ENCODE results near the gene DCUN1D1. TPM values are rescaled to one million over a fixed set of nuclear protein-coding genes. Genes with fewer than 3 reads are reported as not detected.
A peak's percentile ranks its signal among the peaks of the same experiment; 100 is the strongest.
"Not testable (repeated sequence)": the region's sequence is repeated elsewhere in the genome, so short reads cannot be mapped to it uniquely, and the experiment has no call there.

The DCUN1D1 gene
- 39.6 TPM for total RNA-seq

DNA sequence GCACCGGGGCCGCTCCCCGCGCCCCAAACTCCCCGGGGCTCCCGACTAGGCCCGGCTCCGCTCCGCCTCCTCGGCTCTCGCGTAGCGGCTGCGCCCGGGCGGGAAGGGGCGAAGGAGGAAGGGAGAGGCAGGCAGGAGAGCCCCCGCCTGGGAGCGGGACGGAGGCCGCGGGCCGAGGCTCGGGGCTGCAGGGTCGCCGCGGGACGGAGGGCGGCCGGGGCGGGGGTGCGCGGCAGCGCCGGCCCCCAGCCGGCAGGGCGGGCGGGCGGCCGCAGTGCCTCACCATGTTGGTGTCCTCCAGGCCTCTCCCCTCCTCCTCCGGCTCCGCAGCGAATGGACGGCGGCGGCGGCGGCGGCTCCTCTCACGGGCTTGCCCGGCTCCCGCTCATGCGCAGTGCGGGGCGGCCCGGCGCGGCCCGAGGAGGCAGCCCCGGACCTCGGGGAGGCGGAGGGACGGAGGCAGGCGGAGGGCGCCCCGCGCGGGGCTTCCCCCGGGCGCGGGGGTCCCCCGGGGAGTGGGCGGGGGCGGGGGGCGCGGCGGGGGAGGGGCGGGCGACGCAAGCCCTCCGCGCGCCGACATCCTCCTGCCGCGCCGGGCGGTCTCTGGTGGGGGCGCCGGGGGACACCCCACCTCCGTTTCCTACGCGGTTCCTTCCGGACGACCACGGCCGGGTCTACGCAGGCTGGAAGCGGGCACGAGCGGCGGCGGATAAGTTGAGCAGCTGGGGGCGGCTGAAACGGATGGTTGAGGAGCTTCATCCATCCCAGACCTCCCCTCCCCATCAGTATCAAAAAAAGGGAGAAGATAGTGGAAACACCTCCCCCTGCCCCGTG lies at the start of gene DCUN1D1:
DCUN1D1 (minus strand) TSS at position 335 of the 834 bp plus-strand sequence; CDS start at position 286, 49 bp downstream.
- H3K27me3 ChIP-seq (ENCODE audit: insufficient read depth, low read length), result no peaks in the 10 kb centered on the region
- H3K9me3 ChIP-seq (ENCODE audit: low read depth, low read length), result no peaks in the 10 kb centered on the region
- H3K4me1 ChIP-seq (ENCODE audit: insufficient read depth, low read length), result peaks cover 23% of the 10 kb centered on the region
- peak within 1 kb of the TSS; percentile 80 for H3K4me3 ChIP-seq (ENCODE audit: low read length)

DNA sequence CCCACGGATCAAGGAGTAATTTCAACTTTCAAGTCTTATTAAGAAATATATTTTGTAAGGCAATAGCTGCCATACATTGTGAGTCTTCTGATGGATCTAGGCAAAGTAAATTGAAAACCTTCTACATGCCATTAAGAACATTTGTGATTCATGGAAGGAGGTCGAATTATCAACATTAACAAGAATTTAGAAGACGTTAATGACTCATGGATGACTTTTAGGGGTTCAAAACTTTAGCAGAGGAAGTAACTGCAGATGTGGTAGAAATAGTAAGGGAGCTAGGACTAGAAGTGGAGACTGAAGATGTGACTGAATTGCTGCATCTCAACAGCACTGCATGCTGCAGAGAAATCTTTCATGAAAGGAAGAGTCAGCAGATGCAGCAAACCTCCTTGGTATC lies 48.1 kb upstream of the DCUN1D1 start:
- no peak overlapping the region for H3K4me3 ChIP-seq (ENCODE audit: low read length)
- H3K4me1 ChIP-seq (ENCODE audit: insufficient read depth, low read length), result no peaks in the 10 kb centered on the region
- no peaks in the 10 kb centered on the region for H3K9me3 ChIP-seq (ENCODE audit: low read depth, low read length)
- H3K27me3 ChIP-seq (ENCODE audit: insufficient read depth, low read length), result no peaks in the 10 kb centered on the region

DNA sequence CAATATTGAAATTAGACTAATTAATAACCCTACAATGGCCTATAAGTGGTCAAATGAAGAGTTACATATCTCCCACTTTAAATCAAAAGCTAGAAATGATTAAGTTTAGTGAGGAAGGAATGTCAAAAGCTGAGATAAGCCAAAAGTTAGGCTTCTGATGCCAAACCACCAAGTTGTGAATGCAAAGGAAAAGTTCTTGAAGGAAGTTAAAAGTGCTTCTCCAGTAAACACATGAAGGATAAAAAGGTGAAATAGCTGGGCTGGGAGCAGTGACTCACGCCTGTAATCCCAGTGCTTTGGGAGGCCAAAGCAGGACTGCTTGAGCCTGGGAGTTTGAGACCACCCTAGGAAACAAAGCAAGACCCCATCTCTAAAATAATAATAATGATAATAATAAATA lies 46.9 kb upstream of the DCUN1D1 start:
- no peaks in the 10 kb centered on the region for H3K4me1 ChIP-seq (ENCODE audit: insufficient read depth, low read length)
- no peaks in the 10 kb centered on the region for H3K27me3 ChIP-seq (ENCODE audit: insufficient read depth, low read length)
- H3K4me3 ChIP-seq (ENCODE audit: low read length), result no peak overlapping the region
- no peaks in the 10 kb centered on the region for H3K9me3 ChIP-seq (ENCODE audit: low read depth, low read length)

- H3K4me3 ChIP-seq (ENCODE audit: low read length), result no peak overlapping the region
- no peaks in the 10 kb centered on the region for H3K9me3 ChIP-seq (ENCODE audit: low read depth, low read length)
- H3K4me1 ChIP-seq (ENCODE audit: insufficient read depth, low read length), result no peaks in the 10 kb centered on the region
- H3K27me3 ChIP-seq (ENCODE audit: insufficient read depth, low read length), result no peaks in the 10 kb centered on the region
Measured at GRCh38 chr3:183022936-183023516, 42.7 kb upstream of the DCUN1D1 start.

- Histone ChIP-seq H3K4me1 (ENCODE audit: insufficient read depth, low read length) (no peaks in the 10 kb centered on the region), H3K4me3 (ENCODE audit: low read length) (no peak overlapping the region), H3K27me3 (ENCODE audit: insufficient read depth, low read length) (no peaks in the 10 kb centered on the region), H3K9me3 (ENCODE audit: low read depth, low read length) (no peaks in the 10 kb centered on the region)
Measured at GRCh38 chr3:183018421-183019192, 38.3 kb upstream of the DCUN1D1 start.

GRCh38 chr3:183015185-183015584 lies 34.8 kb upstream of the DCUN1D1 start:
- H3K27me3 ChIP-seq (ENCODE audit: insufficient read depth, low read length), result no peaks in the 10 kb centered on the region
- no peaks in the 10 kb centered on the region for H3K4me1 ChIP-seq (ENCODE audit: insufficient read depth, low read length)
- H3K4me3 ChIP-seq (ENCODE audit: low read length), result no peak overlapping the region
- no peaks in the 10 kb centered on the region for H3K9me3 ChIP-seq (ENCODE audit: low read depth, low read length)

DNA sequence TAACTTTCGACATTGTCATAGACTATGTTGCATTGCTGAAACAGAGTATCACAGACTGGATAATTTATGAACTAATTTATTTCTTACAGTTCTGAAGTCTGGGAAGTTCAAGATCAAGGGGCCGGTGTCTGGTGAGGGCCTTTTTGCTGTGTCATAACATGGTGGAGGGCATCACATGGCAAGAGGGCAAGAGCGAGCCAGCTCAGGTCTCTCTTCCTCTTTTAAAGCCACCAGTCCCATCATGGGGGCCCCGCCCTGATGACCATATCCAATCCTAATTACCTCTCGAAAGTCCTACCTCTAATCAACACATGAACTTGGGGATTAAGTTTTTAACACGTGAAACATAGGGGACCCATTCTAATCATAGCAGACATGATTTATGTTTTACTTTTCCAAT lies 33.5 kb upstream of the DCUN1D1 start:
- no peak overlapping the region for H3K4me3 ChIP-seq (ENCODE audit: low read length)
- no peaks in the 10 kb centered on the region for H3K9me3 ChIP-seq (ENCODE audit: low read depth, low read length)
- no peaks in the 10 kb centered on the region for H3K4me1 ChIP-seq (ENCODE audit: insufficient read depth, low read length)
- no peaks in the 10 kb centered on the region for H3K27me3 ChIP-seq (ENCODE audit: insufficient read depth, low read length)

DNA sequence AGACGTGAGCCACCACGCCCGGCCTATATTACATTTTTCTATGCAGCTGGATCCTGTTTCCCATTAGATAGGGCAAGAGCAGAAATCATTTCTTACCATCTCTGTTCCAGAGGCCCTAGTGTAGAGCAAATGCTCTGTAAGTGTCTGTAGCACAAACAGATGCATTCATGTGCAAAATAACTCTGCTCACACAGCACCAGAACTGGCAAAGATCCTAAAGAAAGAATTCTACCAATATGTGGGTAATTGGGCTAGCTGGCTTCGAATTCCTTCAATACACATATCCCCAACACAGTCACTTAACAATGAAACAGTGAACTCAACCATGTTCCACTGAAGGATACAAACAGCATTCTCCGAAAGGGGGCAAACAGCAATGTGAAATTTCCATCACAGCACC lies 32.7 kb upstream of the DCUN1D1 start:
- H3K4me1 ChIP-seq (ENCODE audit: insufficient read depth, low read length), result no peaks in the 10 kb centered on the region
- H3K27me3 ChIP-seq (ENCODE audit: insufficient read depth, low read length), result no peaks in the 10 kb centered on the region
- H3K9me3 ChIP-seq (ENCODE audit: low read depth, low read length), result no peaks in the 10 kb centered on the region
- no peak overlapping the region for H3K4me3 ChIP-seq (ENCODE audit: low read length)

DNA sequence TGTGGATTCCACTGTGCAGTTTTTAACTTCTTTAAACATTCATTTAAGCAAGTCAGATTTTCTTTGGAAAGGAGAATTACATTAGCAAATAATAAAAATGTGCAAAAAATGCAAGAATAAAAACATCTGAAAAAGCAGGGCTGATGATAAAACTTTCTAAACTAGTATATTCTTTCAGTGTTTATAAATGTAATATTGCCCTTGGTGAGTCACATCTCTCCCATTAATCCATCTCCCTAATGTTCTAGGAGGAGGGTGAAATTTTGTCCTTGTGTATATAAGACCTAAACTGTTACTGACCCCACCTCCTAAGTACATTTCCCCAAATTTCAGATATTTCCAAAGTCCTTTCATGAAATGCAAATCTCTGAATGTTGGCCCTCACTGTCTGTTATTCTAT lies 28.5 kb upstream of the DCUN1D1 start:
- Histone ChIP-seq H3K4me3 (ENCODE audit: low read length) (no peak overlapping the region), H3K27me3 (ENCODE audit: insufficient read depth, low read length) (no peaks in the 10 kb centered on the region), H3K9me3 (ENCODE audit: low read depth, low read length) (no peaks in the 10 kb centered on the region), H3K4me1 (ENCODE audit: insufficient read depth, low read length) (no peaks in the 10 kb centered on the region)

DNA sequence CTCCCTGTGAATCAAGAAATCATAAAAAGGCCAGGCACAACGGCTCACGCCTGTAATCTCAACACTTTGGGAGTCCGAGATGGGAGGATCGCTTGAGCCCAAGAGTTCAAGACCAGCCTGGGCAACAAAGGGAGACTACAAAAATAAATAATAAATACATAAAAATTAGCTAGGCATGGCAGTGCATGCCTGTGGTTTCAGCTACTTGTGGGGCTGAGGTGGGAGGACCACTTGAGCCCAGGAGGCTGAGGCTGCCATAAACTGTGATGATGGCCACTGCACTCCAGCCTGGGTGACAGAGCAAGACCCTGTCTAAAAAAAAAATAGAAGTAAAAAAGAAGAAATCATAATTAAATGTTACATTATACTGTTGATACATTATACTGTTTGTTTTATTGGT lies 28.0 kb upstream of the DCUN1D1 start:
- Histone ChIP-seq H3K9me3 (ENCODE audit: low read depth, low read length) (no peaks in the 10 kb centered on the region), H3K4me1 (ENCODE audit: insufficient read depth, low read length) (no peaks in the 10 kb centered on the region), H3K27me3 (ENCODE audit: insufficient read depth, low read length) (no peaks in the 10 kb centered on the region), H3K4me3 (ENCODE audit: low read length) (no peak overlapping the region)

GRCh38 chr3:183006396-183007002 lies 26.2 kb upstream of the DCUN1D1 start:
- Histone ChIP-seq H3K4me3 (ENCODE audit: low read length) (no peak overlapping the region), H3K27me3 (ENCODE audit: insufficient read depth, low read length) (no peaks in the 10 kb centered on the region), H3K4me1 (ENCODE audit: insufficient read depth, low read length) (no peaks in the 10 kb centered on the region), H3K9me3 (ENCODE audit: low read depth, low read length) (no peaks in the 10 kb centered on the region)

DNA sequence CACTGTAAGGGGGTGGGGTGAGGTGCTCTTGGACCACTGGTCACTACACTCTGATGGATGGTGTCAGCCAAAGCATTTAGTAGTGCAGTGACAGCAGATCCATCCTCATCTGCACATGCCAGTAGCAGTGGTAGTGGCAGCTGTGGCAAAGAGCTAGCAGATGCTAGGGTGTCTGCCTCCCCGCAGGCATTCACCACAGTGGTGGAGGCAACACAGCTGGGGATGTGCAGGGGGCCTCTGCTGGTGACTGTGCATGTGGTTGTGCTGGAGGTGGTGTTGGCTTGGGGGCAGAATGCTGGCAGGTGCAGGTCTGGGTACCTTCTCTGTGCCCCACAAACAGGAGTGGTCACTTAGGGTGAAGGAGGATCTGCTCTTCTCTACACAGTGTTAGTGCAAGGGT lies 19.4 kb upstream of the DCUN1D1 start:
- Histone ChIP-seq H3K4me1 (ENCODE audit: insufficient read depth, low read length) (no peaks in the 10 kb centered on the region), H3K9me3 (ENCODE audit: low read depth, low read length) (no peaks in the 10 kb centered on the region), H3K4me3 (ENCODE audit: low read length) (no peak overlapping the region), H3K27me3 (ENCODE audit: insufficient read depth, low read length) (no peaks in the 10 kb centered on the region)

GRCh38 chr3:182993486-182994201 lies 13.3 kb upstream of the DCUN1D1 start:
- not testable (repeated sequence) for H3K27me3 ChIP-seq (ENCODE audit: insufficient read depth, low read length); H3K4me1 ChIP-seq (ENCODE audit: insufficient read depth, low read length); H3K4me3 ChIP-seq (ENCODE audit: low read length); H3K9me3 ChIP-seq (ENCODE audit: low read depth, low read length)

- Histone ChIP-seq H3K4me1 (ENCODE audit: insufficient read depth, low read length) (no peaks in the 10 kb centered on the region), H3K4me3 (ENCODE audit: low read length) (no peak overlapping the region), H3K9me3 (ENCODE audit: low read depth, low read length) (no peaks in the 10 kb centered on the region), H3K27me3 (ENCODE audit: insufficient read depth, low read length) (no peaks in the 10 kb centered on the region)
Measured at GRCh38 chr3:182989566-182989965, 9.2 kb upstream of the DCUN1D1 start.

Measured in mononuclear cell (primary cell).